ENCODE measurements around the gene NME8.
A peak's percentile ranks its signal among the peaks of the same experiment; 100 is the strongest.

The NME8 gene

DNA sequence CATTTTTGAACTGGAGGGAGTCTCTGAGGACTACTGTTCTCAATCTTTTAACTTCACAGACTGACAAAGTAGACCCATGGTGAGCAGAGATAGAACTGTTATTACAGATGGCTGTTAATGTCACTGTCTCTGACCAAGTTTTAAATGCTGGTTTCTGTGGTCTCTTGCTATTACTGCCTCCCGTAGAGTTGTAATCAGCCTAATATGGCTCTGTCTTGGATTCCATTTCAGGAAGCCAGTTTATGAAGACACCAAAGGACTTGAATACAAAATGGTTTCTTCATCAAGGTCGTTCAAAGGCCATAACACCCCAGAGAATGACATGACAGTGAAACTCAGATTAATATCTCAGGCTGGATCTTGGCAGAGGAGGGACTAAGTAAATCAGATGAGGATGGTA is 64.4 kb downstream of the NME8 start:
- CTCF ChIA-PET: interaction anchor here (1.5 kb wide), 1 partner anchor 458 kb away, joined by 4 read pairs; no protein-coding TSS in a partner anchor
- no peak for DNase-seq (ENCODE audit: extremely low spot score)
- TF ChIP-seq, protein P1, sequence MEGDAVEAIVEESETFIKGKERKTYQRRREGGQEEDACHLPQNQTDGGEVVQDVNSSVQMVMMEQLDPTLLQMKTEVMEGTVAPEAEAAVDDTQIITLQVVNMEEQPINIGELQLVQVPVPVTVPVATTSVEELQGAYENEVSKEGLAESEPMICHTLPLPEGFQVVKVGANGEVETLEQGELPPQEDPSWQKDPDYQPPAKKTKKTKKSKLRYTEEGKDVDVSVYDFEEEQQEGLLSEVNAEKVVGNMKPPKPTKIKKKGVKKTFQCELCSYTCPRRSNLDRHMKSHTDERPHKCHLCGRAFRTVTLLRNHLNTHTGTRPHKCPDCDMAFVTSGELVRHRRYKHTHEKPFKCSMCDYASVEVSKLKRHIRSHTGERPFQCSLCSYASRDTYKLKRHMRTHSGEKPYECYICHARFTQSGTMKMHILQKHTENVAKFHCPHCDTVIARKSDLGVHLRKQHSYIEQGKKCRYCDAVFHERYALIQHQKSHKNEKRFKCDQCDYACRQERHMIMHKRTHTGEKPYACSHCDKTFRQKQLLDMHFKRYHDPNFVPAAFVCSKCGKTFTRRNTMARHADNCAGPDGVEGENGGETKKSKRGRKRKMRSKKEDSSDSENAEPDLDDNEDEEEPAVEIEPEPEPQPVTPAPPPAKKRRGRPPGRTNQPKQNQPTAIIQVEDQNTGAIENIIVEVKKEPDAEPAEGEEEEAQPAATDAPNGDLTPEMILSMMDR (IDR thresholded peaks at IDR 0.05; ENCODE audit: control extremely low read depth, extremely low read depth, low read depth, missing control alignments): no peak
- POLR2A ChIA-PET: no interaction called here

DNA sequence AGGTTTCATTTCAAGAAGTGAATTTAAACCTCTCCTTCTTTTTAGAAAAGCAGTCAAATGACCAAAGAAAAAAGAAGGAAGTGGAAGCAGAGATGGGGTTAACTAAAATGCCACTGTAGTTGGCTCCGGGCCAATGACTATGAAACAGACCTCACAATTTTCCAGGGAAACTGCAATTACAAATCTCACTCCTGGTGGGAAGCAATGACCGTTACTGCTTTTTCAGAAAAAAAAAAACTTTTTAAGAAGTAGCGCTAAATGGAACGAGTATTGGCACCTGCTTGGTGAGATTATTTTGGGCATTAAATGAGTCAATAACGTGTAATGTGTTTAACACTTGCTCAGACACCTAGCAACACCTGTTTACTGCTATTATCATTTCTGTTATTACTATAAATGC is 67.0 kb downstream of the NME8 start:
- CTCF ChIA-PET: interaction anchor here (0.6 to 2.6 kb wide), 7 partner anchors 13 to 455 kb away, joined by 3 to 11 read pairs (median 3); no protein-coding TSS in a partner anchor
- DNase-seq (ENCODE audit: extremely low spot score): peak; percentile 20
- POLR2A ChIA-PET: no interaction called here
- TF ChIP-seq, protein P1 (IDR thresholded peaks at IDR 0.05; ENCODE audit: control extremely low read depth, extremely low read depth, low read depth, missing control alignments): no peak

DNA sequence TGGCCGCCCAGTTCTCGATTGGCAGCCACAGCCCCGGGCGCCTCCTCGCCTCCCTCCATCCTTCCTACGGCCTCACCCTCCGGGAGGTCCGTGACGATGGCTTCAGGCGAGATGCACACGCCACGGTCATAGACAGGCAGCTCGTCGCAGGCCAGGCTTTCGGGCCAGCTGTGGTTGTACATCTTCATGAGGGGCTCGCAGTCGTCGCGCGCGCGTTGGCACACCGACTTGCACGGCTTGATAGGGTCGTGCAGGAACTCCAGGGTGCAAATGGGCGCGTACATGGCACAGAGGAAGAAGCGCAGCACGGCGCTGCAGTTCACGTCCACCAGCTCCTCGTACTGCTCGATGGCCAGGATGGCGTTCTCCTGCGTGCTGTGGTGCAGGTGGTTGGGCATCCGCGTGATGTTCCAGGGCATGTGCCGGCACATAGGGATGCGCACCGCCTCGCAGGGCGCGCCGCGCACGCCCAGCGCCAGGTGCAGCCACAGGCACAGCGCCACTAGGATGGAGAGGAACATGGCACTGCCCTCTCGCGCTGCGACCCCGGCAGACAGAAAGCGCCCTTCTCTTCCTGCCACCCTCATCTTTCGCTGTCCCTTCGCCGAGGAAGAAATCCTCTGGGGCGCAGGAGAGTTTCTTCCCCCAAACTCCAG is 67.7 kb downstream of the NME8 start:
- DNase-seq (ENCODE audit: extremely low spot score): no peak
- ChIA-PET CTCF (interaction anchor here (0.8 to 3.1 kb wide), 21 partner anchors 8 to 459 kb away, joined by 3 to 19 read pairs (median 4); no protein-coding TSS in a partner anchor), POLR2A (no interaction called here)
- TF ChIP-seq, protein P1 (IDR thresholded peaks at IDR 0.05; ENCODE audit: control extremely low read depth, extremely low read depth, low read depth, missing control alignments): no peak

DNA sequence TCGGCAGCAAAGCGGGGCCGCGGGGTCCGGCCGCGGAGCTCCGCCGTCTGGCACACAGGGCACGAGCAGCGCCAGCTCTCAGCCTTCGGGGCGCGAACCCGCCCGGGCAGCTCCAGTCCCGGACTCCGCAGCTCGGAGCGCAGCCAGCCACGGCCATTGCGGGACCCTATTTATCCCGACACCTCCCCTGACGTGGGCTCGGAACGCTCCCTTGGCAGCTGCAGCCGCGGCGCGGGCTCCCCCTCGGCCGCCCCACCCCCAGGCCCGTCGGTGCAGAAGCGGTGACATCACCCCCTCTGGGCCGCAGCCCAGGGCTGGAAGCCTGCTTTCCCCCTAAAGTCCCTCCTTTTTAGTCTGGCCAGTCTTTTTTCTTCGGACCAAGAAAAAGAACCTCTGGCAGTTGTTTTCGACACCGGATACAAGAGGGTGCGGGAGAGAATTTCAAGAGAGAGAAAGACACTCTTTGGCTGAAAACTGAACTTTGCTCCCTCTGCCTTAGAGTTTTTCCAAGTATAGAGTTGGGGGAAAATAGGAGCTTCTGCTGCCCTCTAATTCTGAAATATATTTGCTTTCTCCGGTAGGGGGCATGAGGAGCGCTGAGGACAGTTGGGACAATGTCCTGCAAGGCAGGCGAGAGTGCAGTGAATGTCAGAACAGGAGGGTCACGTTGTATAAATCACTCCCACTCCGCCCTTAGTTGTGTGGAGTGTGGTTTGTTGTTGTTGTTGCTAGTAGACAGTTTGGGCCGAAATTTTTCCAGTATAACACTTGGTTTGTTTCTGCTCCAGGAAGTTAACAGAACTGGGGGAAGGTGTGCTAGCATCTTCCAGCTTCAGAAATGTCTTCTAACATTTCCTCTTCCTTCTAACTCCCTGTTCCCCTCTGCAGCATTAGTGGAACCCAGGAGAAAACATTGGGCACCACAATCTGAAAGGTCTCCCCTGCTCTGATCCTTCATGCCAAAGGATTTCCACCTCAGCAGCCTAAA is 68.6 kb downstream of the NME8 start, which contains the start of gene SFRP4:
SFRP4 (minus strand) TSS at position 145 of the 988 bp plus-strand sequence. CDS start 280 bp downstream, outside the sequence.
- ChIA-PET CTCF (interaction anchor here (0.8 to 3.1 kb wide), 30 partner anchors 9 to 458 kb away, joined by 3 to 19 read pairs (median 4); no protein-coding TSS in a partner anchor), POLR2A (no interaction called here)
- peak; percentile 51 for DNase-seq (ENCODE audit: extremely low spot score)
- TF ChIP-seq, protein P1 (IDR thresholded peaks at IDR 0.05; ENCODE audit: control extremely low read depth, extremely low read depth, low read depth, missing control alignments): peak; percentile 66

DNA sequence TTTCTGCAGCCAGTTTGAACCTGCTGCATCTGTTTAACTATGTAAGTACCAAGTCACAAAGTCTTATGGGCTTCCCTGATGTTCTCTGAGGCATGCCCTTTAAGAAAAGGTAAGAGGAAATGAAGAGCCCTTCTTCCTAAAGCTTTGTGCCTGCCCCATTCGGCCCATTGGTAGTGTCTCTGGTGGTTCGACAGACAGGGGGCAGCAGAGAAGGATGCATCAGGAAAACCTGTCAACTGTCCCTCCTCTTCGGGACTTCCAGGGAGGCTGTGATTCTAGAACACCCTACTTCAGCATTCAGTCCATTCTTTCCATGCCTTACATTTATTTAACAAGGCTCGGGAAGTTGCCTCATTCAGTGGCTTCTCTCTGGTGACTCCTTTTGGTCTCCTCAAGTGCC is 70.1 kb downstream of the NME8 start:
- ChIA-PET CTCF (interaction anchor here (1.4 to 3.1 kb wide), 6 partner anchors 10 to 456 kb away, joined by 4 to 19 read pairs (median 10); no protein-coding TSS in a partner anchor), POLR2A (no interaction called here)
- TF ChIP-seq, protein P1 (IDR thresholded peaks at IDR 0.05; ENCODE audit: control extremely low read depth, extremely low read depth, low read depth, missing control alignments): no peak
- DNase-seq (ENCODE audit: extremely low spot score): no peak

DNA sequence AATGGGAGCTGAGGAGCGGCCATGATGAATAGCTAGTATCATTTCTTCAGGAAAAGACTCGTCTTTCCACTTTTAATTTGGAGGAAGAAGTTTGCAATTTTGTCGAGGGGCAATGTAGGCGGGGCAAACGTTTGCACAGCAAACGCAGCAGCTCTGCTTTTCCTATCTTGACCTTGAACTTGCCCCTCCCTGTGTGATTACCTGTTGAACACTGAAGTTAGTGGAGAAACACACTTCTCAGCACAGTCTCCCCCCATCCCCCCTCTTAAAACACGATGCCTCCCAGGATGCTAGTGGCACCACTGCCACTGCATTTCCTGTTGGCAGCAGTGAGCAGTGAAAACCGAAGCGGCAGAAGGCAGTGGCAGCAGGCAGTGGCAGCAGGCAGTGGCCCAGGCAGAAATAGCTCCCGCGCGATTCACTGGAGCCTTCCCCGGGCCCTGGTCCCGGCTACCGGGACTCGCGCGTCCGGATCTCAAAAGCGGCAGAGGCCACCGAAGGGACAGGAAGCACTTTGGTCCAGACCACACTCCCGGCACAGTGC is 72.0 kb downstream of the NME8 start, which contains the start of gene EPDR1:
EPDR1 (plus strand) TSS at position 336 of the 544 bp plus-strand sequence. CDS start 300 bp downstream, outside the sequence.
- CTCF ChIA-PET: interaction anchor here (0.9 to 2.8 kb wide), 10 partner anchors 10 to 449 kb away, joined by 3 to 15 read pairs (median 4); no protein-coding TSS in a partner anchor

More for the DNA sequence above, 72.0 kb downstream of the NME8 start, which contains the start of gene EPDR1:
- POLR2A ChIA-PET: no interaction called here
- DNase-seq (ENCODE audit: extremely low spot score): peak; percentile 27
- TF ChIP-seq, protein P1 (IDR thresholded peaks at IDR 0.05; ENCODE audit: control extremely low read depth, extremely low read depth, low read depth, missing control alignments): no peak

All from GM10248 (cell line).